ENCODE measurements around the gene ABCC4.

DNA sequence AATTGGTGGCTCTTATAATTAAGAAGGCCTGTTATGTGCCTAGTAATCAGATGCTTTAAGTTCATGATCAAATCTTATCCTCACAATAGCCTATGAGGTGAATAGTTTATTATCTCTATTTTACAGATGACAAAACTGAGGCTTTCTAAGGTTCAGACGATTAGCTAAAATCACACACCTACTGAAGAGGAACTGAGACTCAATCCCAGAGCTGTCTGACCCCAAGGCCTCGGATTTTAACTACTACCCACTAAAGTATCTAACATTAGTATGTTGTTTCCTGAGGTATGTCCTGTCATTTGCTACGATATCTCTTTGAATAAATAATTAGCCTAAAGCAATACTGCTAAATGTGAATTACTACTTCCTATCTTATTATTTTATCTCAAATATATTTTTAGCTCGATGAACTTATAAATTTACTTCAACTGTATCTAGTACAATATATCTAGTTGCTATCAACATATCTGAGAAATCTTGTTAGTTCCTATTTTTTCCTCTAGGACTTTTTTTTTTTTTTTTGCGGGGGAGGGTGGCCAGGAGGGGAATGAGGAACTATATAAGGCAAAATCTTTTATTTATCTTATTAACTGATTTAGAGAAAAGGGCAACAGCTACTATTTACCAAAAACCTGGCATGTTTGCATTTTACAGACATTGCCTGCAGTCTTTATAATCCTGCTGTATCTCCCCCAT is 118.5 kb downstream of the ABCC4 start:
- TF ChIP-seq CTCF (IDR thresholded peaks at IDR 0.05) (no peak), POLR2A (IDR thresholded peaks at IDR 0.05) (no peak)
